ENCODE measurements around the gene DKK3.

Gene DKK3

GRCh38 chr11:12029738-12030363 lies 21.4 kb upstream of the DKK3 start:
- DNase-seq, result no peak

GRCh38 chr11:12029119-12029518 lies 20.7 kb upstream of the DKK3 start:
- no peak for DNase-seq

DNA sequence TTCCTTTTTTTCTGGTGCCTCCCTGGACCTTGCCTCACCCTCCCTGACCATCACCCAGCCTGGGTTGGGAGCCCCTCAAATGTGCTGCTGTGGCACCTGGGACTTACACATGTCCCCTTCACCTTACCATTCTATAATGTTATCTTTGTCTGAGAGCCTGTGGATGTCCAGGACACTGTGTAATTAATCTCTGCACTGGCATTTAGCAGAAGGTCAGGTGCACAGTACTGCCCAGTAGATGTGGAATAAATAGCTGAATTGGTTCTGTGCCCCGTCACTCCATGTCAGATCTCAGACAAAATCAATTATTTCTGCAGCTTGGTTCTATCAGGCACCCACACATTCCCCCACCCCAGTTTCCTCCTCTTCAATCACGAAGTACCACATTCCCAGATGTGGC lies 19.9 kb upstream of the DKK3 start:
- no peak for DNase-seq

GRCh38 chr11:12026331-12027211 lies 18.1 kb upstream of the DKK3 start:
- DNase-seq, result no peak

DNA sequence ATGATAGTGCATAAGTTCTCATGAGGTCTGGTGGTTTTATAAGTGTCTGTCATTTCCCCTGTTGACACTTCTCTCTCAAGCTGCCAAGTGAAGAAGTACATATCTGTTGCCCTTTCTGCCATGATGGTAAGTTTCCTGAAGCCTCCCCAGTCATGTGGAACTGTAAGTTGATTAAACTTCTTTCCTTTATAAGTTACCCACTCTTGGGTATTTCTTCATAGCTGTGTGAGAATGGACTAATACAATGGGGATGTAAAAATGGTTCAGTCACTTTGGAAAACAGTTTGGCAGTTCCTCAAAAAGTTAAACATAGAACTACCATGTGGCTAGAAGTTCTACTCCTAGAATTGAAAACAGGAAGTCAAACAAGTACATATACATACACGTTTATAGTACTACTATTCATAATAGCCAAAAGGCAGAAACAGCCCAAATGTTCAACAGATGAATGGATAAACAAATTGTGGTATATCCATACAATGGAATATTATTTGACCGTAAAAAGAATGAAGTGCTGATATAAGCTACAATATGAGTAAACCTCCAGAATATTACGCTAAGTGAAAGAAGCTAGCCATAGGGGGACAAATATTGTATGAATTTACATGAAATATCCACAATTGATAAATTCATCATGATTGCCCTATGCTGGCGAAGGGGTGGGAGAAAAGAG lies 16.0 kb upstream of the DKK3 start:
- no peak for DNase-seq

GRCh38 chr11:12023015-12023414 lies 14.6 kb upstream of the DKK3 start:
- no peak for DNase-seq

DNA sequence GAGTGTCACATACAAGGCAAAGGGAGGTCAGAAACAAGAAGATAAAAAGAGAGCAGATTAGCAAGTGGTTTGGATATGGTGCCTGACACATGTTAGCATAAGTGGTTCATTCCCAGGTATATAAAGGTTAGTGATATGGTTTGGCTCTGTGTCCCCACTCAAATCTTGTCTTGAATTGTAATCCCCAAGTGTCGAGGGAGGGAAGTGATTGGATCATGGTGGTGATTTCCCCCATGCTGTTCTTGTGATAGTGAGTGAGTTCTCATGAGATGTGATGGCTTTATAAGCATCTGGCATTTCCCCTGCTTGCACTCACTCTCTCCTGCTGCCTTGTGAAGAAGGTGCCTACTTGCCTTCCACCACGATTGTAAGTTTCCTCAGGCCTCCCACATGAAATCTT lies 12.1 kb upstream of the DKK3 start:
- DNase-seq, result no peak

DNA sequence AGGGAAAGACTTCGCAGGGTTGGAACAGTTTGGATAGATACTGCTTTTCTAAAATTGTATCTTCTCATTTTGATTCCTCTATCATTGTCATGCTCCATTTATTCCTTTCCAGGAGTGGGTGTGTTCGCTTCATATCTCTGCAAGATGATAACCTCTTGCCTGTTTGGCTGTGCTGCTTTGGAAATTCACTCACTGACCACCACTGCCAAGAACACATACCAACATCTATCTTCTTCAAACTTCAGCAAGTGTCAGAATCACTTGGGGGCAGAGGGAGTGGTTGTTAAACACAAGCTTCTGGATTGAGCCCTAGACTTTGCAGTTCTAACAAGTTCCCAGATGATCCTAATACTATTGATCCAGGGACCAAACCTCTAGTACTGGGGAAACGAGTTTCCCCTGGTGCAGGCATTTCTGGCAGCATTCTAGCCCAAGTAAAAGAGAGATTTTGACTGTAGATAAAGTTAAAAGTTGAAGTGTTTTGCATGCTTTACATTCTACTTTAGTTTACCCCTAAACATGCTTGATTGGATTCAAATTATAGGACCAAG lies 11.5 kb upstream of the DKK3 start:
- no peak for DNase-seq

DNA sequence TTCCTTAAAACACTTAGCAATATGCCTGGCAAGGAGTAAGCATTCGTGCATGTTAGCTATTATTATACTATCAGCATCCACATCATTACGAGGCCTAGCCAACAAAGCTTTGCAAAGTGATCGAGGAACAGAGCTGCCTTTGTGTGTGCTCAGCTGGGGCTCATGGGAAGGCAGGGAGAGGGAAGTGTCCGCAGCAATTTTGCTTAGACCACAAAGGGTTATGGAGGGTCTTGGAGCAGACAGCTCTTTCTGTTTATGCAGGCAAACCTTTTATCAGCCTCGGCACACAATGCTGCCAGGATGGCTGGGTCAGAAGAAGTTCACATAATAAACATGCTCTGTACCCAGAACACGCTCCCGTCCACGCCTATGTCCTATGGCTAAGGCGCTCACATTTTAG lies 10.9 kb upstream of the DKK3 start:
- DNase-seq, result no peak

DNA sequence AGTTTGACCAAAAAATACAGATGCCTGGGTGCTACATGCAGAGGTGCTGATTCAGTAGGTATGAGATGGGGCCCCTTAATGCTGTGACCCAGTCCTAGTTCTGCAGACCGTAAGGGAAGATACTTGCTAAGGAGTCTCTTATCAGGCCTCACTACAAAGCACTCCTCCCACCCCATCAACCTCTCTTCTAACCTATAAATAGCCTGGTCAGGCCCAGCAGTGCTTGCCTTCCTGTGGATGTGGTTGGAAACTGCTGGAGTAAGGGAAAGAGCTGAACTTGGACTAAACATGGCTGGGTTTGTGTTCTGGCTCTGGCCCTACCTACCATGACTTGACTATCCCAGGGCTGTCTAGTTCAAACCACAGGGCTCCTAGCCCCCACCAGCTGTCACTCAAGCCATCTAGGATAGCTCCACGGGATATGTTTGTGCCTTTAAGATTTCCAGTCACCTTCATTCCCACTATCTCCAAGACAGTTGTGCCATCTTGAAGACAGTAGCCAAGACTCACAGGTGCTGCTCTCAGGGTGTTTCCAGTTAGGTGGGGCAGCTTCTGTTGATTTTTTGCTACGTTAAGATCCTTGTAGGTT lies 9.5 kb upstream of the DKK3 start:
- DNase-seq, result no peak

- no peak for DNase-seq
Observed at GRCh38 chr11:12017243-12017678, 8.8 kb upstream of the DKK3 start.

- no peak for DNase-seq
Observed at GRCh38 chr11:12016246-12016645, 7.8 kb upstream of the DKK3 start.

GRCh38 chr11:12015486-12015885 lies 7.1 kb upstream of the DKK3 start:
- DNase-seq, result no peak

DNA sequence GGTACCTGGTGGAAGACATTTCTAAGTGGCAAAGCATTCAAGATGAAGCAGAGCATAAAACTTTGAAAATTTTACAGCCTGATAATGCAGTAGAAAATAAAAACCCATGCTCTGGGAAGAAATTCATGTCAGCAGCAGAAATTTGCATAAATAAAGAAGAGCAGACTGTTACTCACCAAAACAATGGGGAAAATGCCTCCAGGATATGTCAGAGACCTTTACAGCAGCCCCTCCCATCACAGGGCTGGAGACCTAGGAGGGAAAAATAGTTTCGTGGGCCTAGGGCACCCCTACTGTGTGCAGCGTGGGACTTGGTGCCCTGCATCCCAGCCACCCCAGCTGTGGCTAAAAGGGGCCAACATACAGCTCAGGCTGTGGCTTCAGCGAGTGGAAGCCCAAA lies 5.4 kb upstream of the DKK3 start:
- DNase-seq, result no peak

GRCh38 chr11:12009617-12010321 lies 1.3 kb upstream of the DKK3 start:
- DNase-seq, result no peak

- no peak for DNase-seq
Observed at GRCh38 chr11:12008790-12009616, 577 bp upstream of the DKK3 start.

DNA sequence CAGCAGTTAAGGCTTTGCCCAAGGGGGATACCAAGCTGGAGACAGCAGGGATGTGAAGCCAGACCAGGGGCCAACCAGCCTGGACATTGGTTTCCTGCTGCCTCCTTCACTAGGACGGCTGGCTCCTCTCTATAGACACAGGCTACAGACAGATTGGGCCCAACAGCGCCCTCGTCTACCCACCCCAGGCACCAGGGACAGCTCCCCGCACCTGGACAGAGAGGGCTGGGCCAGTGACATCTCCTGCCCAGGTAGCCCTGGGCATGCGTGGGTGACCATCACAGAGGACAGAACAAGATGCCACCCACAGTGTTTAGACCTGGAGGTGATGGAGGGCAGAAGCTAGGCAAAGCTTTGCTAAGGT lies 1.2 kb downstream of the DKK3 start:
- DNase-seq, result no peak

- no peak for DNase-seq
Observed at GRCh38 chr11:12006552-12007229, 1.7 kb downstream of the DKK3 start.

DNA sequence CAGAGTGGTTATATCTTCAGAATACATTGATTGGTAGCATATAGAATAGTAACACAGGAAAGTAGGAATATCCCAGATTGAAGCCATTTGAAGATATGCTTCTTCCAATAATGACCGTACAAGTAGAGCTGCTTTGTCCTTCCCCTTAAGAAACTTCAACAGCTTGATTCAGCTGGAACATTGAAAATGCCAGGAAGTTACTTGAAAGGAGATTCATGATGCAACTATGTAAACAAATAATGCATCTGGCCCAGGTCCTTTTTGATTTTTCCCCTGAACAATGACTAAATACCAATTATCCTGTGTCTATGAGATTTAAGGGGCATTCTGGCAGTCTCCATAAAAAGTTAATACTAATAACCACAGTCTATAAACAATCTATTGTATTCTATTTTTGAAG lies 3.0 kb downstream of the DKK3 start:
- DNase-seq, result no peak

DNA sequence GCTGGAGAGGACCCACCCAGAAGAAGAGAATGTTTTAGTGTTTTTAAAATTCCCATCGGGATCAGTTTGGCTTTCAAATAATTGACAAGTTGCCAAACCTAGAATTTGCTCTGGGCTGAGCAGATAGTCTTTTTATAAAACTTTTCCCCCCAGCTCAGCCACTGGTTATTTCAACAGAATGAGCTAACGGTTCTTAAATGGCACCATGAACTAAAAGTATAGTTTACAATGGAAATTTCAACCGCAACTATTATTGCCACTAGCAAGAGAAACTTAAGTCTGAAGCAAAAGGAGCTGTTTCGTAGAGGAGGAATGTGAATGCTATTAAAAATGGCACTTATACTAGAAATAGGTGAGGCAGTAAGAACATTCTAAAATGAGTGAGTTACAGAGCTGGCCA lies 3.4 kb downstream of the DKK3 start:
- DNase-seq, result no peak

DNA sequence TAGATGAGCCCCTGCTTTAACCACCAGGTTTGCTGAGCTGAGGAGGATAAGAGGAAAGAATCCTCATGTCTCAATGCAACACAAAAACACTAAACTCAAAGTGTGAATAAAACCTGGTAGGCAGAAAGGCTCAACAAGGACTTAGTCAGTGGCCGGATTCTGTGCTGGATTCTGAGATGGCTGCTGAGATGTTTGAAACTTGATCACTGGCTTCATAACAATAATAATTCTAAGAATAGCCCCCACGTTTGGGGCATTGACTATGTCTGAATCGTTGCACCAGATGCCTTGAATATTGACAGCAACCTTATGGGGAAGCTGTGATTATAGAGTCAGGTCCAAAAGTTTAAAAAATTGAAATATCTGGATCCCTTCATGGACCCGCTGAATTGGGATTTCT lies 4.6 kb downstream of the DKK3 start:
- DNase-seq, result no peak

All from NCI-H1105 treated with DMSO at 0.1 percent for 48 hours (cell line).